Activated naive CD4-positive, alpha-beta T cell (primary cell): ENCODE results near the gene TSC22D3.
"Not testable (repeated sequence)": the region's sequence is repeated elsewhere in the genome, so short reads cannot be mapped to it uniquely, and the experiment has no call there.

Experiments used
- DNase-seq, 4 experiments: peaks; one replicate each; lab custom pipeline; 2025; lab: John Stamatoyannopoulos, UW

Gene TSC22D3

GRCh38 chrX:107775734-107776511 is at the start of gene TSC22D3:
TSC22D3 (minus strand) TSS chrX:107775787; CDS start chrX:107775419, 368 bp downstream.
- DNase-seq = peak in 3 of 4 experiments; percentile 3 to 25 (median 3)

GRCh38 chrX:107823456-107823855 is 47.9 kb upstream of the TSC22D3 start:
- no peak for DNase-seq

- DNase-seq = no peak
Measured at GRCh38 chrX:107823042-107823441, 47.5 kb upstream of the TSC22D3 start.

- DNase-seq = no peak
Measured at GRCh38 chrX:107818900-107819521, 43.4 kb upstream of the TSC22D3 start.

- DNase-seq = not testable (repeated sequence)
Measured at GRCh38 chrX:107810053-107810452, 34.5 kb upstream of the TSC22D3 start.

- DNase-seq = no peak
Measured at GRCh38 chrX:107805179-107805578, 29.6 kb upstream of the TSC22D3 start.

GRCh38 chrX:107804427-107804826 is 28.8 kb upstream of the TSC22D3 start:
- DNase-seq = no peak

GRCh38 chrX:107787827-107788226 is 12.2 kb upstream of the TSC22D3 start:
- no peak for DNase-seq

GRCh38 chrX:107780525-107780924 is 4.9 kb upstream of the TSC22D3 start:
- no peak for DNase-seq

- DNase-seq = no peak
Measured at GRCh38 chrX:107777536-107777832, 1.9 kb upstream of the TSC22D3 start, which contains the start of gene NCBP2L. NCBP2L (plus strand) TSS chrX:107777733; CDS start chrX:107794221, 16,488 bp downstream.

GRCh38 chrX:107776649-107777535 is 1.3 kb upstream of the TSC22D3 start:
- peak; percentile 2 to 61 (median 30) for DNase-seq

GRCh38 chrX:107775000-107775733 is 420 bp downstream of the TSC22D3 start:
- peak in 1 of 4 experiments; percentile 3 for DNase-seq

- no peak for DNase-seq
Measured at GRCh38 chrX:107773906-107774435, 1.6 kb downstream of the TSC22D3 start.

- DNase-seq = no peak
Measured at GRCh38 chrX:107773206-107773605, 2.4 kb downstream of the TSC22D3 start.

GRCh38 chrX:107769581-107770317 is 5.8 kb downstream of the TSC22D3 start:
- DNase-seq = no peak

GRCh38 chrX:107768051-107768450 is 7.5 kb downstream of the TSC22D3 start:
- DNase-seq = no peak

- DNase-seq = no peak
Measured at GRCh38 chrX:107766470-107767150, 9.0 kb downstream of the TSC22D3 start.

GRCh38 chrX:107764845-107765608 is 10.6 kb downstream of the TSC22D3 start:
- DNase-seq = no peak

GRCh38 chrX:107763647-107764046 is 11.9 kb downstream of the TSC22D3 start:
- no peak for DNase-seq
